ENCODE data around the gene TCHP.
"Not testable (repeated sequence)": the region's sequence is repeated elsewhere in the genome, so short reads cannot be mapped to it uniquely, and the experiment has no call there.

TCHP gene

DNA sequence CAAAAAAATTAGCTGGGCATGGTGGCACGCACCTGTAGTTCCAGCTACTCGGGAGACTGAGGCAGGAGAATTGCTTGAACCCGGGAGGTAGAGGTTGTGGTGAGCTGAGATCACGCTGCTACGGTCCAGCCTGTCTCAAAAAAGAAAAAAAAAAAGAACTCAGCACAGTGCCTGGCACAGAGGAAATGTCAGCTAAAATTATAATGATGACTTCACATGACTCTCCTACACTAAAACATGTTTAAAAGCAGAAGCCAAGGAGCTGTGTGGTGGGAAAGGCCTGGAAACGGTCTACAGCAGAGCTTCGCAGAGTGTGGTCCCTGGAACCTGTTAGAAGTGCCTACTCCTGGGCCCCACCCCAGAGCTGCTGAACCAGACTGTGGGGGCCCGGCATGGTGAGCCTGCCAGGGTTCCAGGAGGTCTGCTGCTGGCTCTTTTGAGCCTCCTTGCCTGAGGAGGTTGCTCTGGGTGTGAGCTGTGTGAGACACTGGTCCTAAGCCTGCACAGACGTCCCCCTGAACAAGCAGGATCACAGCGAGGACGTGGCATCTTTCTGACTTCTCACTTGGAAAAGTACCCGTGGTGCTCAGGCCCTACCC is 28.1 kb downstream of the TCHP start:
- H3K4me3 ChIP-seq (ENCODE audit: low read length) = no peak overlapping the region
- TF ChIP-seq, protein P1, sequence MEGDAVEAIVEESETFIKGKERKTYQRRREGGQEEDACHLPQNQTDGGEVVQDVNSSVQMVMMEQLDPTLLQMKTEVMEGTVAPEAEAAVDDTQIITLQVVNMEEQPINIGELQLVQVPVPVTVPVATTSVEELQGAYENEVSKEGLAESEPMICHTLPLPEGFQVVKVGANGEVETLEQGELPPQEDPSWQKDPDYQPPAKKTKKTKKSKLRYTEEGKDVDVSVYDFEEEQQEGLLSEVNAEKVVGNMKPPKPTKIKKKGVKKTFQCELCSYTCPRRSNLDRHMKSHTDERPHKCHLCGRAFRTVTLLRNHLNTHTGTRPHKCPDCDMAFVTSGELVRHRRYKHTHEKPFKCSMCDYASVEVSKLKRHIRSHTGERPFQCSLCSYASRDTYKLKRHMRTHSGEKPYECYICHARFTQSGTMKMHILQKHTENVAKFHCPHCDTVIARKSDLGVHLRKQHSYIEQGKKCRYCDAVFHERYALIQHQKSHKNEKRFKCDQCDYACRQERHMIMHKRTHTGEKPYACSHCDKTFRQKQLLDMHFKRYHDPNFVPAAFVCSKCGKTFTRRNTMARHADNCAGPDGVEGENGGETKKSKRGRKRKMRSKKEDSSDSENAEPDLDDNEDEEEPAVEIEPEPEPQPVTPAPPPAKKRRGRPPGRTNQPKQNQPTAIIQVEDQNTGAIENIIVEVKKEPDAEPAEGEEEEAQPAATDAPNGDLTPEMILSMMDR (conservative IDR thresholded peaks at IDR 0.05; ENCODE audit: low read length) = no peak
- DNase-seq (ENCODE audit: low read depth) = no peak

GRCh38 chr12:109929326-109929725 is 29.3 kb downstream of the TCHP start:
- not testable (repeated sequence) for H3K4me3 ChIP-seq (ENCODE audit: low read length); DNase-seq (ENCODE audit: low read depth)

DNA sequence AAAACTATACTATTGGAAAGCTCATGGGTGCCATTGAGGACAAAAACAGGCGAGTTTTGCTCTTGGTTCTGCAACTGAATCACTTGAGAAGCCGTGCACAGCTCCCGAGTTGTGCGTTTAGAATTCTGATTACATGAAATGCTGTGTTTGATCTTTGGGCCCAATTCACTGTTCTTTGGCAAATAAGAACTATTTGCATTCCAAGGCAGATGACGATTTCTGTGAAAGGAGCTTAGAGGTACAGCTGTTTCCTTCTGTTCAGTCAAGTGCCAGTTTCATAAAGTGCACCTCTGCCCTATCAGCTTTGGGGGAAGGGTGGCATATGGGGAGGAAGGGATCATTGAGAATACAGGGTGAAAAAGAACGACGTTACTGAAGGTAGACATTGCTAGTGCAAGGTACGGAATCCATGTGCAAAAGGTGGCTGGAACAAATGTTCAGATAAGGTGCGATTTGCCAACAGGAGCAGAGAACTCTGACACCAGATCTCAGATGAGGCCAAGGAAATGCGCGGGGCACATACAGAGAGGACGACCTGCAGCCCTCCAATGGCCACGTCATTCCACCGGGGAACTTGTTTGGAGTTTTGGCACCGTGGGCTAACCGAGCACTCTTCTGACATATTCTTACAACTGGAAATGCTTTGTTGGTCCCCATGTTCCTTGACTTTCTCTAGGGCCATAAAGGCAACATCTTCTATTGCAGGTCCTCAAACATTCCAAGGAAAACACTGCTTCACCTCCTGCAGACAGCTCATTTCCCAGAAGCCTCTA is 30.1 kb downstream of the TCHP start:
- TF ChIP-seq, protein P1 (conservative IDR thresholded peaks at IDR 0.05; ENCODE audit: low read length) = no peak
- DNase-seq (ENCODE audit: low read depth) = no peak
- no peak overlapping the region for H3K4me3 ChIP-seq (ENCODE audit: low read length)

- H3K4me3 ChIP-seq (ENCODE audit: low read length) = no peak overlapping the region
- no peak for DNase-seq (ENCODE audit: low read depth)
- TF ChIP-seq, protein P1 (conservative IDR thresholded peaks at IDR 0.05; ENCODE audit: low read length) = no peak
These were observed 31.1 kb downstream of the TCHP start for GRCh38 chr12:109931143-109931542.

DNA sequence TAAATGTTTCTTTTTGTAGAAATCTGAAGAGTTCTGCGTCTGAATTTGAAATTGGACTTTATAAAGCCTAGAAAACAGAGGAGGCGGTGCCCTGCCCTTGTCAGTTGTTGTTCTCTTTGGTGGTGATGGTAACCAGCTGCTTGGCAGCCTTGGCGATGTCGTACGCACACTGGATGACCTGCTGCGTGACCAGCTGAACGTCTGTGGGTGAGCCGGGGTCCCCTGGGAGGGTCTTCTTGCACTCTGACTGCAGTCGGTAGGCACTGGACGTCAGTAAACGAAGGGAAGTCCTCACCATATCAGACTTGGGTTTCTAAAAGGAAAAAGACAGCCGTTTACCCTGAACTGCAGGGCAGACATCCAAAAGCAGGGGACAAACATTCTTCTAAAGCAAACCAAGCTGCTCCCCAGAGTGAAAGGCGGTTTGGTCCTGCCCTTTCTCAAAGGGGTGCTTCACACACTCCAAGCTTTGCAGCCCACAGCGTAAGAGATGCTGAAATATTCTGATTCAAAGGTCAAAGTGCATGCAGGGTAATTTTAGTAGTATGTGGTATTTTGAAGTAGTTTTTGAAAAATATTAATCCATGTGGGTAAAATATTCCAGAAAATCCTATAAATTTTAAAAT is 32.9 kb downstream of the TCHP start:
- H3K4me3 ChIP-seq (ENCODE audit: low read length) = no peak overlapping the region
- TF ChIP-seq, protein P1 (conservative IDR thresholded peaks at IDR 0.05; ENCODE audit: low read length) = no peak
- DNase-seq (ENCODE audit: low read depth) = peak; percentile 20

DNA sequence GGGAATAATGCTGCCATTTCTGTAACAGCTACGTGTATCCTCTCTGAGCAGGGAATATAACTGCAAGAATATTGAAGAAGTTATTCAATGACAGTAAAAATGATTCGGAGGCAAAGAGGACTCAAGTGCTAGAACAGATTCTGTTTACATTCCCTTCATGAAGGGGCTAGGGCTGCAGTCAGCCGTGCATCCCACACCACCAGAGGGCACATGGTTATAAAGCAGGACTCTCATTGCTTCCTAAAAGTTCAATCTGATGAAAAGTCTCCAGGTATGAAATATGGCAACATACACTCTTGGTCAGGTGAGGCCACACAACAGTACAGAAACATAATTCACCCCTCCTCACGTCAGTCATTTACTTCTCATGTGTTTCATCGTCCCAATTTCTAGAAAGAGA is 34.0 kb downstream of the TCHP start:
- DNase-seq (ENCODE audit: low read depth) = peak; percentile 16
- TF ChIP-seq, protein P1 (conservative IDR thresholded peaks at IDR 0.05; ENCODE audit: low read length) = peak; percentile 65
- no peak overlapping the region for H3K4me3 ChIP-seq (ENCODE audit: low read length)

DNA sequence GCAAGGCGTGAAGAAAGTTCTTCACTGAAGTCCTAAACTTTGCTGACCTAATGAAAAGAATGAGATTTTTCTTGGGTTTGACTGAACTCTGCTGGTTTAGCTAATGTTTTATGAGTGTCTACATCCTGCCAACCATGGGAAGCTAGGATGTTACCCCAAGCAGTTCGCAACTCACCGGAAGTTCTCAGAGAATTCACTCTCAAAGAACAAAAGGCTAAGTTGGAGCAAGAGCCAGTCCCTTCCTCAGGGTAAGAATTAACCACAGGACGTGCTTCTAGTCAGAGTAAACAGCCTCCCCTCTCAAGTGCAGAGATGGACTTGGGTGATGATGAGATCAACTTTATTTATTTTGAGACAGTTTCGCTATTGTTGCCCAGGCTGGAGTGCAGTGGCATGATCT is 37.3 kb downstream of the TCHP start:
- no peak for DNase-seq (ENCODE audit: low read depth)
- TF ChIP-seq, protein P1 (conservative IDR thresholded peaks at IDR 0.05; ENCODE audit: low read length) = no peak
- H3K4me3 ChIP-seq (ENCODE audit: low read length) = no peak overlapping the region
